Naive B cell (primary cell): Measurements from ENCODE around the gene TAOK1. TPM values are rescaled to one million over a fixed set of nuclear protein-coding genes. Genes with fewer than 3 reads are reported as not detected.
"Not testable (repeated sequence)": the region's sequence is repeated elsewhere in the genome, so short reads cannot be mapped to it uniquely, and the experiment has no call there.

Source experiments
- ATAC-seq, 2 donors: fragments of 150-1000 bp; cut with Tn5 transposase; 2 replicates each; pipeline ENCODE4 v1.10.0; 2021; ENCODE audit warnings: low read depth in 2 of 2, mild to moderate bottlenecking in 2 of 2, moderate library complexity in 2 of 2
- DNase-seq: peaks from one replicate; pipeline ENCODE4 v3.0.0; 2022
- H3K27ac Mint-ChIP-seq, 6 donors: one replicate each; pipeline ENCODE4 v1.8.0; 2020 to 2022; ENCODE audit warnings: mild to moderate bottlenecking in 6 of 6, mixed read lengths in 6 of 6, moderate library complexity in 5 of 6, inconsistent platforms in 2 of 6
- H3K27me3 Mint-ChIP-seq, 3 donors: one replicate each; pipeline ENCODE4 v1.8.0; 2021 to 2022; ENCODE audit warnings: mixed read lengths in 3 of 3, mild to moderate bottlenecking in 1 of 3
- H3K36me3 Mint-ChIP-seq, 2 donors: one replicate each; pipeline ENCODE4 v1.8.0; 2020 to 2022; ENCODE audit warnings: mixed read lengths in 2 of 2, inconsistent platforms in 1 of 2, mild to moderate bottlenecking in 1 of 2
- H3K4me1 Mint-ChIP-seq, 3 donors: one replicate each; pipeline ENCODE4 v1.8.0; 2020 to 2022; ENCODE audit warnings: mixed read lengths in 3 of 3, inconsistent platforms in 1 of 3, mild to moderate bottlenecking in 1 of 3, moderate library complexity in 1 of 3
- H3K4me3 Mint-ChIP-seq, 8 donors: one replicate each; pipeline ENCODE4 v1.8.0; 2020 to 2022; ENCODE audit warnings: mild to moderate bottlenecking in 8 of 8, mixed read lengths in 8 of 8, moderate library complexity in 8 of 8, inconsistent platforms in 2 of 8
- H3K9me3 Mint-ChIP-seq, 7 donors: one replicate each; pipeline ENCODE4 v1.8.0; 2020 to 2022; ENCODE audit warnings: mixed read lengths in 7 of 7, mild to moderate bottlenecking in 5 of 7, inconsistent platforms in 2 of 7, moderate library complexity in 1 of 7
- polyA plus RNA-seq, 6 donors: library from polyadenylated mRNA; unstranded; fragments of 300-500 nt; fragmentation: Illumina TruSeq; gene quantifications; one replicate each; pipeline ENCODE4 v1.2.3, GENCODE V29; 2021; ENCODE audit warnings: low read depth in 6 of 6

Gene TAOK1
- polyA plus RNA-seq, 6 donors from 2014 or later, result 0.06 to 6.9 (median 3.8) TPM

- DNase-seq (no peak), ATAC-seq (no peak)
- no peaks in the 10 kb centered on the region for H3K27me3 Mint-ChIP-seq
- H3K36me3 Mint-ChIP-seq, result no peaks in the 10 kb centered on the region
- H3K9me3 Mint-ChIP-seq, result no peaks in the 10 kb centered on the region
- H3K4me3 Mint-ChIP-seq, result no peak overlapping the region
- no peaks in the 10 kb centered on the region for H3K4me1 Mint-ChIP-seq
- no peak overlapping the region for H3K27ac Mint-ChIP-seq
Observed at GRCh38 chr17:29549177-29549923, 159.2 kb downstream of the TAOK1 start.

- no peak overlapping the region for H3K4me3 Mint-ChIP-seq
- no peaks in the 10 kb centered on the region for H3K36me3 Mint-ChIP-seq
- no peaks in the 10 kb centered on the region for H3K27me3 Mint-ChIP-seq
Observed at GRCh38 chr17:29555840-29556239, 165.7 kb downstream of the TAOK1 start.

GRCh38 chr17:29557085-29557738, 167.0 kb downstream of the TAOK1 start:
- Mint-ChIP-seq H3K27ac (peak overlapping the region in 5 of 6 donors; percentile 44 to 97 (median 90)), H3K4me3 (peak overlapping the region in 5 of 8 donors; percentile 38 to 76 (median 63)), H3K4me1 (peaks cover 46 to 69% (median 57%) of the 10 kb centered on the region in 3 donors), H3K27me3 (no peaks in the 10 kb centered on the region), H3K36me3 (peaks cover 0 to 3% of the 10 kb centered on the region in 2 donors), H3K9me3 (no peaks in the 10 kb centered on the region)
- DNase-seq, result no peak
- no peak for ATAC-seq

More at GRCh38 chr17:29555840-29556239, 165.7 kb downstream of the TAOK1 start:
- ATAC-seq, result no peak
- H3K9me3 Mint-ChIP-seq, result no peaks in the 10 kb centered on the region
- no peak for DNase-seq
- peaks cover 33 to 55% (median 43%) of the 10 kb centered on the region in 3 donors for H3K4me1 Mint-ChIP-seq
- H3K27ac Mint-ChIP-seq, result peak overlapping the region in 1 of 6 donors; percentile 33

GRCh38 chr17:29557739-29558116, 167.6 kb downstream of the TAOK1 start:
- H3K27ac Mint-ChIP-seq, result peak overlapping the region in 5 of 6 donors; percentile 61 to 97 (median 90)
- DNase-seq (peak; percentile 44), ATAC-seq (peak; percentile 37 to 53)
- H3K9me3 Mint-ChIP-seq, result no peaks in the 10 kb centered on the region
- no peaks in the 10 kb centered on the region for H3K27me3 Mint-ChIP-seq
- peaks cover 51 to 74% (median 62%) of the 10 kb centered on the region in 3 donors for H3K4me1 Mint-ChIP-seq
- peaks cover 0 to 5% of the 10 kb centered on the region in 2 donors for H3K36me3 Mint-ChIP-seq
- H3K4me3 Mint-ChIP-seq, result peak overlapping the region in 7 of 8 donors; percentile 35 to 79 (median 63)

- not testable (repeated sequence) for H3K9me3 Mint-ChIP-seq, DNase-seq, H3K27me3 Mint-ChIP-seq, ATAC-seq, H3K36me3 Mint-ChIP-seq
- Mint-ChIP-seq H3K4me1 (peaks cover 54 to 78% (median 65%) of the 10 kb centered on the region in 3 donors), H3K27ac (peak overlapping the region; percentile 57 to 97 (median 90)), H3K4me3 (peak overlapping the region in 7 of 8 donors; percentile 22 to 79 (median 63))
Observed at GRCh38 chr17:29558139-29558538, 168.0 kb downstream of the TAOK1 start.

GRCh38 chr17:29559640-29560039, 169.5 kb downstream of the TAOK1 start:
- peaks cover 62 to 89% (median 75%) of the 10 kb centered on the region in 3 donors for H3K4me1 Mint-ChIP-seq
- H3K4me3 Mint-ChIP-seq, result peak overlapping the region in 6 of 8 donors; percentile 56 to 88 (median 82)
- no peak for ATAC-seq
- DNase-seq, result no peak
- no peaks in the 10 kb centered on the region for H3K9me3 Mint-ChIP-seq
- H3K27me3 Mint-ChIP-seq, result no peaks in the 10 kb centered on the region
- H3K27ac Mint-ChIP-seq, result peak overlapping the region in 4 of 6 donors; percentile 41 to 99 (median 97)
- peaks cover 0 to 5% of the 10 kb centered on the region in 2 donors for H3K36me3 Mint-ChIP-seq

- Mint-ChIP-seq H3K27me3 (no peaks in the 10 kb centered on the region), H3K27ac (peak overlapping the region; percentile 82 to 99 (median 96)), H3K9me3 (no peaks in the 10 kb centered on the region), H3K4me3 (peak overlapping the region; percentile 29 to 88 (median 76)), H3K36me3 (peaks cover 0 to 5% of the 10 kb centered on the region in 2 donors), H3K4me1 (peaks cover 58 to 90% (median 73%) of the 10 kb centered on the region in 3 donors)
- DNase-seq, result peak; percentile 71
- ATAC-seq, result peak; percentile 59 to 65
Observed at GRCh38 chr17:29560316-29560715, 170.2 kb downstream of the TAOK1 start.

GRCh38 chr17:29561554-29562517, 171.7 kb downstream of the TAOK1 start:
- peak overlapping the region; percentile 62 to 88 (median 81) for H3K4me3 Mint-ChIP-seq
- peak; percentile 77 for DNase-seq
- peak overlapping the region; percentile 96 to 99 (median 98) for H3K27ac Mint-ChIP-seq
- peaks cover 0 to 5% of the 10 kb centered on the region in 2 donors for H3K36me3 Mint-ChIP-seq
- H3K27me3 Mint-ChIP-seq, result no peaks in the 10 kb centered on the region
- H3K9me3 Mint-ChIP-seq, result no peaks in the 10 kb centered on the region
- peaks cover 66 to 86% (median 79%) of the 10 kb centered on the region in 3 donors for H3K4me1 Mint-ChIP-seq
- ATAC-seq, result peak; percentile 29 to 53

GRCh38 chr17:29562615-29563014, 172.5 kb downstream of the TAOK1 start:
- DNase-seq, result no peak
- ATAC-seq, result no peak

GRCh38 chr17:29563816-29564215, 173.7 kb downstream of the TAOK1 start:
- H3K4me3 Mint-ChIP-seq, result peak overlapping the region; percentile 19 to 84 (median 66)
- peak; percentile 75 for DNase-seq
- peaks cover 0 to 5% of the 10 kb centered on the region in 2 donors for H3K36me3 Mint-ChIP-seq
- peaks cover 50 to 72% (median 67%) of the 10 kb centered on the region in 3 donors for H3K4me1 Mint-ChIP-seq
- no peaks in the 10 kb centered on the region for H3K27me3 Mint-ChIP-seq
- peak; percentile 33 to 40 for ATAC-seq
- peak overlapping the region; percentile 63 to 97 (median 92) for H3K27ac Mint-ChIP-seq
- H3K9me3 Mint-ChIP-seq, result no peaks in the 10 kb centered on the region

More at GRCh38 chr17:29562615-29563014, 172.5 kb downstream of the TAOK1 start:
- Mint-ChIP-seq H3K9me3 (no peaks in the 10 kb centered on the region), H3K4me3 (peak overlapping the region; percentile 26 to 88 (median 76)), H3K27ac (peak overlapping the region in 5 of 6 donors; percentile 96 to 99 (median 97)), H3K27me3 (no peaks in the 10 kb centered on the region), H3K4me1 (peaks cover 58 to 78% (median 72%) of the 10 kb centered on the region in 3 donors), H3K36me3 (peaks cover 0 to 5% of the 10 kb centered on the region in 2 donors)

GRCh38 chr17:29565643-29566472, 175.7 kb downstream of the TAOK1 start:
- DNase-seq (peak; percentile 52), ATAC-seq (peak; percentile 4 to 6)
- Mint-ChIP-seq H3K4me1 (peaks cover 49 to 66% (median 59%) of the 10 kb centered on the region in 3 donors), H3K36me3 (peaks cover 0 to 5% of the 10 kb centered on the region in 2 donors), H3K9me3 (no peaks in the 10 kb centered on the region), H3K4me3 (peak overlapping the region; percentile 92 to 97 (median 94)), H3K27ac (peak overlapping the region; percentile 76 to 95 (median 94)), H3K27me3 (no peaks in the 10 kb centered on the region)
